Ovary (tissue), 9 donors: ENCODE results near the gene EGR1. TPM values are rescaled to one million over a fixed set of nuclear protein-coding genes. Genes with fewer than 3 reads are reported as not detected.

Source experiments
- DNase-seq, 5 donors: peaks; one replicate each; pipeline ENCODE4 v3.0.0-alpha.2; 2019 to 2020
- H3K27ac ChIP-seq, 2 donors: fragments of 200-600 bp; one replicate each; pipeline versions ENCODE4 v1.5.1 to v1.8.0; 2019 to 2022
- H3K27me3 ChIP-seq: fragments of 200-600 bp; one replicate; pipeline ENCODE4 v1.8.0; 2022
- H3K36me3 ChIP-seq: fragments of 200-600 bp; sonication (generic); one replicate; pipeline ENCODE4 v1.5.1; 2019
- H3K4me1 ChIP-seq: one replicate; pipeline ENCODE4 v1.8.1; 2013; ENCODE audit warnings: mild to moderate bottlenecking, moderate library complexity; ENCODE audit not compliant: insufficient read depth
- H3K4me3 ChIP-seq: fragments of 200-600 bp; sonication (generic); one replicate; pipeline ENCODE4 v1.5.1; 2017
- H3K9me3 ChIP-seq, 2 donors: fragments of 200-600 bp in 1 of 2; sonication (generic) in 1 of 2; one replicate each; pipeline versions ENCODE4 v1.5.1 to v1.8.1; 2013 to 2019; ENCODE audit warnings: mild to moderate bottlenecking in 1 of 2, moderate library complexity in 1 of 2
- CTCF ChIP-seq, 3 donors: fragments of 450-650 bp in 2 of 3; fragments of 200-600 bp in 1 of 3; IDR thresholded peaks; one replicate each; pipeline versions ENCODE4 v1.5.1 to v1.8.0; 2016 to 2022; ENCODE audit warnings: antibody characterized with exemption in 3 of 3, mild to moderate bottlenecking in 1 of 3
- EP300 ChIP-seq: sonication (generic); formaldehyde crosslinking; IDR thresholded peaks from one replicate; pipeline ENCODE4 v1.6.1; 2017; ENCODE audit warnings: antibody characterized with exemption
- POLR2A ChIP-seq: fragments of 450-650 bp; IDR thresholded peaks from one replicate; pipeline ENCODE4 v1.6.1; 2017; ENCODE audit warnings: antibody characterized with exemption, mild to moderate bottlenecking, moderate library complexity
- WGBS, 3 donors: extraction: QIAGEN DNeasy Blood & Tissue Kit in 1 of 3; methylation state at CpG; one replicate each; pipeline versions ENCODE4 v1.1.5 to v1.1.7; 2013 to 2017; 5-methylcytosine and 5-hydroxymethylcytosine counted together
- intact Hi-C, 4 donors: fragments of 100-400 bp; cut with DNase I; formaldehyde crosslinking; loops; one replicate each; pipeline versions ENCODE4 v1.11.0 to v1.15.1; 2022 to 2023
- polyA plus RNA-seq, 2 donors: library from polyadenylated mRNA; stranded (reverse); fragments of 200-250 nt in 1 of 2; fragments of 350-450 nt in 1 of 2; fragmentation: Illumina TruSeq in 1 of 2; extraction: RNeasy Lipid Tissue Mini Kit (QIAGEN cat#74804) in 1 of 2; gene quantifications; one replicate each; pipeline ENCODE4 v1.2.3, GENCODE V29; 2013 to 2014
- total RNA-seq, 7 donors: library from RNA; depleted of rRNA in 2 of 7; stranded (reverse); fragments of >200 nt in 2 of 7; fragmentation: NEBNext Ultra II Directional in 3 of 7; extraction: Animal tissue kit (Norgen Biotek cat#: 25700) in 3 of 7; gene quantifications; one replicate each; pipeline versions ENCODE4 v1.1.0 to v1.2.4, GENCODE V29; 2016 to 2023
- donor health status: DM: no; HTN: no; CAD: no; lungs with moderate emphysema.
- donor health status: DM: no; HTN: no; CAD: no.
- donor health status: Bipolar disorder and iron deficiency.
- donor health status: DM: yes; HTN: yes; CAD: no.
- donor health status: DM: no; HTN: no; CAD: no.
- donor health status: DM: yes; HTN: yes; CAD: no.

EGR1 gene
- total and polyA plus RNA-seq, 9 donors: 60.4 to 361 (median 123) TPM

- intact Hi-C loops: loop anchor here in 2 of 4 donors (2.0 kb wide), 1 partner anchor 52 kb away; no protein-coding TSS in a partner anchor
- WGBS, 3 donors: 94% methylated on average over 5 of the region's 5 CpGs
- no peak overlapping the region for H3K27ac ChIP-seq
- H3K4me3 ChIP-seq: no peak overlapping the region
- H3K36me3 ChIP-seq: no peaks in the 10 kb centered on the region
- H3K27me3 ChIP-seq: no peaks in the 10 kb centered on the region
- DNase-seq: no peak
- TF ChIP-seq EP300 (no peak), POLR2A (no peak), CTCF (IDR thresholded peaks at IDR 0.05) (no peak)
- no peaks in the 10 kb centered on the region for H3K9me3 ChIP-seq
- no peaks in the 10 kb centered on the region for H3K4me1 ChIP-seq
Measured at GRCh38 chr5:138450971-138451370, 14.3 kb upstream of the EGR1 start.

GRCh38 chr5:138452720-138453119 is 12.6 kb upstream of the EGR1 start:
- Histone ChIP-seq H3K36me3 (no peaks in the 10 kb centered on the region), H3K4me3 (no peak overlapping the region), H3K4me1 (no peaks in the 10 kb centered on the region), H3K27ac (no peak overlapping the region), H3K9me3 (no peaks in the 10 kb centered on the region), H3K27me3 (no peaks in the 10 kb centered on the region)
- no peak for TF ChIP-seq POLR2A
- TF ChIP-seq CTCF (IDR thresholded peaks at IDR 0.05): no peak
- no peak for TF ChIP-seq EP300
- 69 to 92% (median 87%) methylated on average over 6 of the region's 6 CpGs for WGBS, 3 donors
- intact Hi-C loops: no loop called here
- no peak for DNase-seq

- no peaks in the 10 kb centered on the region for H3K36me3 ChIP-seq
- peaks cover 1% of the 10 kb centered on the region for H3K4me1 ChIP-seq
- intact Hi-C loops: no loop called here
- H3K4me3 ChIP-seq: no peak overlapping the region
- no peaks in the 10 kb centered on the region for H3K27me3 ChIP-seq
- H3K27ac ChIP-seq: no peak overlapping the region
- TF ChIP-seq POLR2A (no peak), CTCF (IDR thresholded peaks at IDR 0.05) (no peak)
- no peaks in the 10 kb centered on the region for H3K9me3 ChIP-seq
- no peak for DNase-seq
- 87 to 88% (median 87%) methylated on average over 13 of the region's 13 CpGs for WGBS, 3 donors
Measured at GRCh38 chr5:138453590-138453989, 11.7 kb upstream of the EGR1 start.

- Histone ChIP-seq H3K27ac (no peak overlapping the region), H3K9me3 (no peaks in the 10 kb centered on the region), H3K36me3 (no peaks in the 10 kb centered on the region), H3K4me3 (no peak overlapping the region), H3K27me3 (no peaks in the 10 kb centered on the region), H3K4me1 (peaks cover 3% of the 10 kb centered on the region)
- intact Hi-C loops: no loop called here
- DNase-seq: no peak
- TF ChIP-seq POLR2A: no peak
- no peak for TF ChIP-seq CTCF (IDR thresholded peaks at IDR 0.05)
- no peak for TF ChIP-seq EP300
- 83 to 87% (median 86%) methylated on average over 8 of the region's 8 CpGs for WGBS, 3 donors
Measured at GRCh38 chr5:138454121-138454520, 11.2 kb upstream of the EGR1 start.
